Activated T-helper 1 cell treated with anti-CD3 and anti-CD28 coated beads, Interleukin-2, amount 50 U/mL, for 16 hours (primary cell): ENCODE data around the gene BTBD9.

ENCODE experiments used
- DNase-seq, 2 donors: peaks; one replicate each; pipeline ENCODE4 v3.0.0-alpha.2; 2020; ENCODE audit warnings: low read depth in 1 of 2, low spot score in 1 of 2

BTBD9 gene

DNA sequence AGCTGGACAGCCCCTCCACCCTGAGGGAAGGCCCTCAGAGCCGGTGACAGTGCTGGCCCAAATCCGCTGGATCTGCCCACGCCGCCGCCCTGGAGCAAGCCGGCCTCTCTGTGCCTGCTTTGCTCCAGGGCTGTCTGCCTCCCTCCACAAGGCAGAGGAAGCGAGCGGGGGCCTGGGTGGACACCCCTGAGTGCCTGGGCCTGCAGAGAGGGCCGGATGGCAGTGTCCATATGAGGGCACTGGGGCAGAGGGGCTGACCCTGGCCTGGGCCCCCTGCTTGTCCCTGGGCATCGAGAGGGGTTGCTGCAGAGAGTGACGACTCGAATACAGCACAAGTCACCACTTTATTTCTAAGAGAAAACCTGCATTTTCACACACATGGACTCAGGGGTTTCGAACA, 471.6 kb downstream of the BTBD9 start:
- DNase-seq: no peak

GRCh38 chr6:38167598-38167997, 472.1 kb downstream of the BTBD9 start:
- no peak for DNase-seq

DNA sequence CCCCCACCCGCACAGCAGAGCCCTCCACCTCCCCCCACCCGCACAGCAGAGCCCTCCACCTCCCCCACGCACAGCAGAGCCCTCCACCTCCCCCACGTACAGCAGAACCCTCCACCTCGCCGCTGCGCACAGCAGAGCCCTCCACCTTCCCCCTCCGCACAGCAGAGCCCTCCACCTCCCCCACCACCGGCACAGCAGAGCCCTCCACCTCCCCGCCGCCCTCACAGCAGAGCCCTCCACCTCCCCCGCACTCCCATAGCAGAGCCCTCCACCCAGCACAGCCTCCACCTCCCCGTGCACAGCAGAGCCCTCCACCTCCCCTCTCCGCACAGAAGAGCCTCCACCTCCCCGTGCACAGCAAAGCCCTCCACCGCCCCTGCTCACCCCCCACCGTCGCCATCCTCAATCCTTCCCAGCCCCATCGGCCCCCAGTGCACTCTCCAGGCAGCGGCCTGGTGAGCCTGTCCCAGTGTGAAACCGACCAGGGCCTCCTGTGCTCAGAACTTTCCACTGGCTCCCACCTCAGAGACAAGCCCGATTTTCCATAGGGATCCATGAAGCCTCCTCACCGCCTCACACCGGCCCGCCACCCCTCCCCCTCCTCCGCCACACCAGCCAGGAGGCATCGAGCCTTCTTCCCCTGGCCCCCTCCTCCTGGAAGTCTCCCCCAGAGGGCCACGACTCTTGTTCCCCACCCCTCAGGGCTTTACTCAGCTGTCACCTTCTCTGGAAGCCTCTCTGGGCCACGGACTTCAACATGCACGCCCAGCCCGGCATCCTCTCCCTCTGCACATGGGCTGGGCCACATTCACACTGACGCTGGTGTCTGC, 473.1 kb downstream of the BTBD9 start:
- DNase-seq: no peak

DNA sequence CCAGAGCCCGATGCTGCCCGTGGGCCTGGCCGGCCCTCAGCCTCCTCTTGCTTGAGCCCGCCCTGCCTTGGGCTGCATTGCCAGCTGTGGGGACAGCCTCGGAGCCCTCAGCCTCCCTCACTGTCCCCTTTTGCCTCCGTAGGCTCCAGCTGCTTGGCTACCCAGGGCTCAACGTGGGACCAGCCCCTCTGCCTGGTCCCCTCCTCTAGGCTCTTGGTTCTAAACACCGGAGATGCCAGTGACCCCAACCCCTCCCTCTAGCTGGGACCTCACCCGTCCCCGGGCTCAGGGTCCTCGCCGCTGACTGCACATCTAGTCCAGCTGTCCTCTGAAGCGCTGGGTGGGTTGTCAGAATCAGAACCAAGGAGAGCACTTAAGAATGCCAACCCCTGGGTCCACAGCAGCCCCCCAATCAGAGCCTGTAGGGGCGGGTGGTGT, 475.0 kb downstream of the BTBD9 start:
- no peak for DNase-seq

- no peak for DNase-seq
These were observed 475.6 kb downstream of the BTBD9 start for GRCh38 chr6:38164131-38164481.

- no peak for DNase-seq
These were observed 476.3 kb downstream of the BTBD9 start for GRCh38 chr6:38163186-38164130.

GRCh38 chr6:38162493-38163185, 477.1 kb downstream of the BTBD9 start:
- DNase-seq: no peak

DNA sequence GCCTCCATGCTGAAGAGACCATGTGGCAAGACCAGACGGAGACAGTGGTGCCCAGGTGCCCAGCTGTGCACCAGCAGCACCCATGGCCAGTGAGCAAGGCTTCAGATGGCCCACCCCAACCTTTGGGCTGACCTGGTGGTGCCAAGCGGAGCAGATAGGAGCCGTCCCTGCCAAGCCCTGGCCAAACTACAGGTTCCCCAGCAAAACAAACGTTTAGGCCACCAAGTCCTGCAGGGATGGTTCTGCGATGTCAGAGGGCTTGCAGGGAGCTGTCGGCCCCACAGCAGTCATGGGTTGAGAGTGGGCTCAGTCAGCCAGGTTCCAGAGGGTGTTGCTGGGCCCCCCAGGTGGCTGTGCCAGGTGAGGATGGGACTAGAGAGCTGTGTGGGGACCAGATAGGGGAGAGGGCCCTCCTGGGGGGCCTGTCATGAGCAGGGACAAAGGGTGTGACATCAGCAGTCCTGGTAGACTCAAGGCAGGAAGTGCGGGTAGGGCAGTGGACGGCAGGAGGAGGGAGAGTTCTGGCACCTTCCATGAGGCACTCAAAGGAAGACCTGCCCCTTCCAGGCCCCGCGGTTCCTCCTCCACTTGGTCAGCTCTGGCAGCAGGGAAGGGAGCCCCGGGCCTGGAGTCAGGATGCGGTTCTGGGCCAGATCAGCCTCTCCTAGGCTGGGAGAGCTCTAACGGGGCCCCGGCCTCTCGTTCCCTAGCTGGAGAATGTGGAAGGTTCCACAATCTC, 477.8 kb downstream of the BTBD9 start:
- no peak for DNase-seq

- DNase-seq: no peak
These were observed 478.4 kb downstream of the BTBD9 start for GRCh38 chr6:38161331-38161730.

- no peak for DNase-seq
These were observed 478.9 kb downstream of the BTBD9 start for GRCh38 chr6:38160831-38161230.

- DNase-seq: no peak
These were observed 480.1 kb downstream of the BTBD9 start for GRCh38 chr6:38159596-38159995.

DNA sequence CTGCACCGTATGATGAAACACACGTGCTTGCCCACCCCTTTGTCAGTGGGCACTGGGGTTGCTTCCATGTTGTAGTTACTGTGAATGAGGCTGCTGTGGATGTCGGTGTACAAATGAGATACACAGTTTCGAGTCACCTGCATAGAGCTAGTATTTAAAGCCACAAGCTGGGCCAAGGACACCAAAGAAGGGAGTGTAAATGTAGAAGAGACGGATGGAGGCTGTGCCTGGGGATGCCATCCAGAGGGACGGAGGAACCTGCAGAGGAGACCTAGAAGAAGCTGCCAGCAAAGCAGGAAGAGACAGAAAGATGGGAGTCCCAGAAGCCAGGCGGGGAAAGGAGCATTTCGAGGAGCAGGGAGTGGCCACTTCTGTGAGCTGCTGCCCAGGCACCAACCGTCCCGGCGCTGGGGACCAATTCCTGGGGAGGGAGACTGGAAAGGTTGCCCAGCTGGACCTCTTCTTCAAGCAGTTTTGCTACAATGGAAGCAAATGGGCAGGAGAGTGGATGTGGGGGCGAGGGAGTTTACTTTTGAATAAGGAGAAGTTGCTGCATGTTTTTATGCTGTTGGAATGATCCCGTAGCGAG, 480.9 kb downstream of the BTBD9 start:
- DNase-seq: no peak

DNA sequence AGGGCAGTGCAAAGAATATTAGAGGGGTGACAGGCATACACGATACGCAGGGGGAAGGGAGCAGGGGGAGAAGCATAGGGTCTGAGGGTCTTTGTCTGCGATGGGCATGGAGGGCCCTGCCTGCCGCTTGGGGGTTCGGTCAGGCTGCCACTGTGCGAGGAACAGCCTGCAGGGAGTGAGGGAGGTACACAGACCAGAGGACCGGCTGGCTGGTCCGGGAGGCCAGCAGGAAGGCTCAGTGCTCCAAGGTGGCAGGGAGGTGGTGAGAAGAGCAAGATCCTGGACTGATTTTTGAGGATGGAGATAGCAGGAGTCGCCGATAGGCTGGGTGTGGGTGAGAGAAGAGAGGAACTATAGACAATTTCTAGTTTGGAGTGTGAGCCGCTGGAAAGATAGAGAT, 481.8 kb downstream of the BTBD9 start:
- DNase-seq: no peak

DNA sequence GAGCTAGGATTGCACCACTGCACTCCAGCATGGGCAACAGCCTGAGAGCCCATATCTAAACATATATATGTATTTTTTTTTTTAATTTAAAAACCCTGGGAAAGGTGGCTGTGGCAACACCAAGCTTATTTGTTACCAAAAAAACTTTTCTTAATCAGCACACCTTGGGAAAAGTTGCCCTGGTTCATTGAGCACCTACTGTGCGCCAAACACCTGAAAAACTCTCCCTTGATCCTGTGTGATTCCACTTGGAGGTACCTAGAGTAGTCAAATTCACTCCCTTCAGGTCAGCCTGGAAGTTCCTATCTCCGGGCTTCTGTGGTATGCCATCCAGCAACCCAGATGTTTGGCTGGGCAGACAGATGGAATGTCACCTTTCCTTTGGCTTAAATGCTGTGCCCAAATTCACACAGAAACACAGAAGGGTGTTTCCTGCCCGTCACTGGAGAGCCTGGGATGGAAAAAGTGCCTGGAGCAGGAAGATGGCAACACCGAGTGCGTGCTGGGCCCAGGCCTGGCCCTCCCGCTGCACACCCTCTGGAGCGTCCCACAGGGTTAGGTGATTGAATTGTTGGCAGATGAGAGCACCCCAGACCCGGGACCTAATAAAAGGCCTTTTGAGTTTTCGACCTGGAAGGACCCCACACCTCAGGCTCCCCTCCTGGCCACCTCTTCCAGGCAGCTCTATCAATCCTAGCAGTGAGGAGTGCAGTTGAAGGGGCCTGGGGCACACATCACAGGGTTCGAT, 482.7 kb downstream of the BTBD9 start:
- DNase-seq: no peak

GRCh38 chr6:38155621-38156204, 484.0 kb downstream of the BTBD9 start:
- DNase-seq: no peak

- no peak for DNase-seq
These were observed 484.6 kb downstream of the BTBD9 start for GRCh38 chr6:38155144-38155543.

DNA sequence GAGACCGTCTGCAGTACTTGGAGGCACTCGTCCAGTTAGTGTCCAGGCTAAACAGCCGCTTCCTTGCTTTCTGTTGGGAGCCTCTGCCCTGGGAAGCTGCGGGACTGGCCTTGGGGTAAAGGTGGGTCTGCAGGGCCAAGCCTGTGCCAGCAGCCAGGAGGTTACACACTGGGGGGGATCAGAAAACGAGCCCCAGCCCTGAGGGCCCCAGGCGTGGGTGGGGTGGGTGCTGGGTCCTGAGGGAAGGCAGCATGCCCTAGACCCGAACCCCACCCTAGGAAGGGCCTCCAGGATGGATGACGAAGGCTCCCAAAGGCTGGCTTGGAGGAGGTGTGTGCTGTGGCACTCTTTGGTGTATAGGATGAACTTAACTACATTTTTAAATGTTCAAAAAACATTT, 485.0 kb downstream of the BTBD9 start:
- no peak for DNase-seq

- DNase-seq: no peak
These were observed 485.9 kb downstream of the BTBD9 start for GRCh38 chr6:38153798-38154345.
